ENCODE results near the gene OGA. TPM values are rescaled to one million over a fixed set of nuclear protein-coding genes. Genes with fewer than 3 reads are reported as not detected.

The OGA gene
- total and polyA plus RNA-seq, 2 of the 8 experiments (the other 6 are each of a cell fraction or from before 2014, with no cell fraction given): 31.2 to 107 TPM

GRCh38 chr10:101774589-101775272 lies 43.5 kb downstream of the OGA start:
- FAIRE-seq: no peak
- peak overlapping the region; percentile 72; the same call in 1 of the 2 replicates for H2BK15ac ChIP-seq (ENCODE audit: low read length)
- TF ChIP-seq SP4 (IDR thresholded peaks at IDR 0.05; ENCODE audit: low read length) (no peak), POU5F1 (IDR thresholded peaks at IDR 0.05; ENCODE audit: low read depth, low read length) (no peak), KDM4A (IDR thresholded peaks at IDR 0.05; ENCODE audit: low read depth, low read length, severe bottlenecking) (peak; percentile 22), CTBP2 (IDR thresholded peaks at IDR 0.05; ENCODE audit: borderline replicate concordance, insufficient read depth, insufficient read length, low read length) (peak; percentile 60), EZH2 (IDR thresholded peaks at IDR 0.05; ENCODE audit: low read depth, low read length, severe bottlenecking) (peak; percentile 87), CREB1 (IDR thresholded peaks at IDR 0.05) (peak; percentile 8; the same call in 1 of the 2 replicates), E2F6 (IDR thresholded peaks at IDR 0.05) (peak; percentile 99), TEAD4 (IDR thresholded peaks at IDR 0.05; ENCODE audit: low read depth, low read length) (no peak), RBBP5 (IDR thresholded peaks at IDR 0.05; ENCODE audit: borderline replicate concordance, low read depth, low read length) (0 out of 2 replicates have a peak, but pooled peaks have one; percentile 12), MAX (IDR thresholded peaks at IDR 0.05) (peak; percentile 99)

More at GRCh38 chr10:101774589-101775272, 43.5 kb downstream of the OGA start:
- Histone ChIP-seq H3K36me3 (ENCODE audit: control insufficient read depth in 2 of 4, insufficient read depth in 4 of 4, low read length in 3 of 4) (no peaks in the 10 kb centered on the region; a peak in 1 of 8 replicates), H3K4me3 (ENCODE audit: extremely low read depth in 1 of 4, insufficient read depth in 2 of 4, low read depth in 3 of 4, low read length in 4 of 4) (peak overlapping the region in 3 of 4 experiments; percentile 27 to 54 (median 35); a peak in 6 of 8 replicates), H3K4ac (replicated peaks; ENCODE audit: insufficient read length, low read depth, low read length) (no peak overlapping the region), H3K56ac (replicated peaks; ENCODE audit: insufficient read length, low read depth, low read length) (no peak overlapping the region), H3K9me3 (ENCODE audit: insufficient read depth in 2 of 2, low read depth in 1 of 2, low read length in 1 of 2) (no peaks in the 10 kb centered on the region), H3K23me2 (ENCODE audit: low read depth, low read length) (peaks cover 19% of the 10 kb centered on the region), H4K20me1 (replicated peaks in 1 of 2; ENCODE audit: control insufficient read depth in 1 of 2, insufficient read depth in 2 of 2, low read length in 2 of 2) (peaks cover 0 to 20% of the 10 kb centered on the region in 2 experiments), H3K14ac (ENCODE audit: insufficient read length) (no peak overlapping the region), H2BK20ac (ENCODE audit: low read length) (no peak overlapping the region), H3K18ac (ENCODE audit: extremely low read depth, low read length) (peak overlapping the region; percentile 24; the same call in 1 of the 2 replicates), H2AFZ (ENCODE audit: low read length) (no peak overlapping the region), H3K27me3 (replicated peaks in 1 of 4; ENCODE audit: control insufficient read depth in 3 of 4, extremely low read depth in 1 of 4, insufficient read depth in 3 of 4, low read length in 3 of 4) (peaks cover 50 to 74% (median 69%) of the 10 kb centered on the region in 4 experiments), H3K79me1 (ENCODE audit: low read depth, low read length) (no peaks in the 10 kb centered on the region), H3K4me2 (ENCODE audit: insufficient read depth in 1 of 2, low read depth in 2 of 2, low read length in 2 of 2) (peak overlapping the region; percentile 47 to 76), H3K79me2 (ENCODE audit: control insufficient read depth in 1 of 2, insufficient read depth in 2 of 2, low read length in 2 of 2) (no peaks in the 10 kb centered on the region), H3K23ac (ENCODE audit: insufficient read length) (no peak overlapping the region), H4K91ac (replicated peaks; ENCODE audit: insufficient read length, low read length) (no peak overlapping the region), H2BK5ac (ENCODE audit: low read depth, low read length) (no peak overlapping the region), H4K8ac (ENCODE audit: extremely low read depth, insufficient read depth, low read length) (peak overlapping the region; percentile 51), H3K4me1 (replicated peaks in 1 of 4; ENCODE audit: control insufficient read depth in 3 of 4, insufficient read depth in 4 of 4, low read length in 3 of 4) (peaks cover 16 to 42% (median 28%) of the 10 kb centered on the region in 4 experiments), H2BK120ac (replicated peaks; ENCODE audit: low read depth, low read length) (no peak overlapping the region), H4K5ac (ENCODE audit: insufficient read length, low read depth, low read length) (no peak overlapping the region), H3K9ac (replicated peaks in 1 of 4; ENCODE audit: extremely low read depth in 1 of 4, low read depth in 3 of 4, low read length in 3 of 4) (no peak overlapping the region), H3K27ac (ENCODE audit: low read depth, low read length) (no peak overlapping the region), H2BK12ac (ENCODE audit: low read depth, low read length) (peak overlapping the region; percentile 71; the same call in 1 of the 2 replicates), H2AK5ac (ENCODE audit: low read depth, low read length) (no peak overlapping the region)
- POLR2A ChIA-PET (ENCODE audit: partially characterized antibody): interaction anchor here (0.5 to 4.7 kb wide), 7 partner anchors 9 to 400 kb away, joined by 3 to 19 read pairs (median 3); partner anchors contain the start of genes NPM3 and OGA
- whole genome bisulfite sequencing, 2 experiments (ENCODE audit: extremely low coverage in 1 of 2, insufficient coverage in 1 of 2, insufficient read length in 1 of 2, insufficient replicate concordance in 2 of 2, low coverage in 1 of 2, low lambda C conversion rate in 2 of 2, missing lambda C conversion rate in 1 of 2): 5% methylated on average over 24 of the region's 32 CpGs; no CpG with 5 or more reads in 1 of the 2 experiments
- CTCF ChIA-PET (ENCODE audit: partially characterized antibody): interaction anchor here (1.4 to 9.2 kb wide), 10 partner anchors 9 to 561 kb away, joined by 3 to 100 read pairs (median 8); partner anchors contain the start of gene NPM3
- DNase-seq (ENCODE audit: low read depth in 1 of 2, low spot score in 2 of 2): peak in 1 of 2 experiments; percentile 79

All from H1 (cell line).